K562 (cell line): ENCODE results near the gene KLK3. TPM values are rescaled to one million over a fixed set of nuclear protein-coding genes. Genes with fewer than 3 reads are reported as not detected.
A peak's percentile ranks its signal among the peaks of the same experiment; 100 is the strongest.

Source experiments
- ARID1B ChIP-seq: fragments of 450-650 bp; IDR thresholded peaks from 2 replicates; pipeline ENCODE4 v1.6.1; 2016; ENCODE audit warnings: antibody characterized with exemption, mild to moderate bottlenecking, inconsistent platforms
- POLR2A ChIP-seq: fragments of 450-650 bp; conservative IDR thresholded peaks from 2 replicates; pipeline ENCODE4 v1.6.1; 2016
- SMAD4 ChIP-seq: fragments of 250-450 bp; sonication (Bioruptor Pico); conservative IDR thresholded peaks from 2 replicates; pipeline ENCODE4 v1.8.0; 2021; ENCODE audit warnings: inconsistent platforms, mild to moderate bottlenecking, moderate library complexity
- ZNF695 ChIP-seq: fragments of 450-650 bp; formaldehyde crosslinking; IDR thresholded peaks from 2 replicates; pipeline ENCODE4 v1.4.0; 2020; ENCODE audit warnings: mild to moderate bottlenecking, moderate library complexity
- polyA plus RNA-seq, 8 experiments: library from polyadenylated mRNA; depleted of rRNA in 4 of 8; stranded (reverse) in 5 of 8; unstranded in 3 of 8; fragments of >200 nt; fragmentation: Nextera tagmentation in 2 of 8; fragmentation: Illumina TruSeq in 1 of 8; extraction: Ambion mirVana in 2 of 8; extraction: Trizol in 1 of 8; gene quantifications; 2 replicates each; pipeline versions ENCODE4 v1.2.1 to v1.2.3, GENCODE V29; 2011 to 2014; ENCODE audit warnings: inconsistent platforms in 1 of 8, missing spikeins in 1 of 8
- total RNA-seq, 7 experiments: library from RNA; depleted of rRNA in 6 of 7; stranded (reverse); fragments of >200 nt in 6 of 7; fragmentation: Illumina TruSeq in 2 of 7; extraction: Trizol in 2 of 7; gene quantifications; 2 replicates each; pipeline versions ENCODE4 v1.2.1 to v1.2.3, GENCODE V29; 2011 to 2021; ENCODE audit warnings: low replicate concordance in 1 of 7
- TF ChIP-seq, protein P1 (sequence below): fragments of 450-650 bp; IDR thresholded peaks from 2 replicates; pipeline ENCODE4 v1.6.1; 2016; ENCODE audit warnings: mild to moderate bottlenecking, moderate library complexity
- TF ChIP-seq, protein P2 (sequence below): IDR thresholded peaks from 3 replicates; pipeline ENCODE4 v1.6.1; 2011; ENCODE audit warnings: borderline replicate concordance, mild to moderate bottlenecking; ENCODE audit not compliant: insufficient read length, insufficient read depth
- TF ChIP-seq, protein P3 (sequence below): fragments of 450-650 bp; formaldehyde crosslinking; IDR thresholded peaks from 2 replicates; pipeline ENCODE4 v1.4.0; 2020; ENCODE audit warnings: mild to moderate bottlenecking, moderate library complexity
- TF ChIP-seq, protein P4 (sequence below): IDR thresholded peaks from 2 replicates; pipeline ENCODE4 v1.6.1; 2012; ENCODE audit warnings: low read depth, low read length, improper control_type of control experiment, borderline replicate concordance
- TF ChIP-seq, protein P5 (sequence below): sonication (generic); formaldehyde crosslinking; IDR thresholded peaks from 2 replicates; pipeline ENCODE4 v1.8.1; 2023; ENCODE audit warnings: mild to moderate bottlenecking, missing genetic modification reagents

Gene KLK3
- total and polyA plus RNA-seq, 9 of the 15 experiments (the other 6 are each of a cell fraction or from before 2014, with no cell fraction given): not detected

DNA sequence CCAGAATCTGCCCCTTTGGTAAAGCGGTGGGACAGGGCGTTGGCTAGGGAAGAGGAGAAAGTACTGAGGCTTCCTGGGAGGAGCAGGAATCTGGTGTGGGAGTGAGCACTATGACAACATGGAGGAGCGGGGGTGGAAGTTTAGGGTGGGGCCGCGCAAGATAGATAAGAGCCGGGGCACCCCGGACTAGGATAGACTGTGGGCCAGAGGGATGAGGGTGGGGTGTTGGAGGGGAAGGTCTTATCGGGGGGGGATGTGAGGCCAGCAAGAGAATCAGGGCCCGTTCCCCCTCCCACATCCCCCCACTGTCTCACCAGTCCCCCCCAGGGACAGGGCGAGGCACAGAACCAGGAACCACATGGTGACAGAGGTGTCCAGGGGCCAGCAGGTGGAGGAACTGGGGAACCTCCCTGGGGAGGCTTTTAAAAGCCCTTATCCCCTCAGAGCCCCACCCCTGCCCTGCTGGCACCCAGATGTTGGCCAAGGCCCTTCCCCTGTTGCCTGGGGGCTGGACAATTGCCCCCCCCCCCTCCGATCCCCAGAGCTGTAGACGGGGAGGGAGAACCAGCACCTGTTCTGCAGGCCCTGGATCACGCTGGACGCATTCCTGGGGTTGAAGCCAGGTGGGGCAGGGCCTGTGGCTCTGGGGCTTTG, 31.2 kb upstream of the KLK3 start, which contains the start of gene KLK1 (continued):
- TF ChIP-seq, protein P1, sequence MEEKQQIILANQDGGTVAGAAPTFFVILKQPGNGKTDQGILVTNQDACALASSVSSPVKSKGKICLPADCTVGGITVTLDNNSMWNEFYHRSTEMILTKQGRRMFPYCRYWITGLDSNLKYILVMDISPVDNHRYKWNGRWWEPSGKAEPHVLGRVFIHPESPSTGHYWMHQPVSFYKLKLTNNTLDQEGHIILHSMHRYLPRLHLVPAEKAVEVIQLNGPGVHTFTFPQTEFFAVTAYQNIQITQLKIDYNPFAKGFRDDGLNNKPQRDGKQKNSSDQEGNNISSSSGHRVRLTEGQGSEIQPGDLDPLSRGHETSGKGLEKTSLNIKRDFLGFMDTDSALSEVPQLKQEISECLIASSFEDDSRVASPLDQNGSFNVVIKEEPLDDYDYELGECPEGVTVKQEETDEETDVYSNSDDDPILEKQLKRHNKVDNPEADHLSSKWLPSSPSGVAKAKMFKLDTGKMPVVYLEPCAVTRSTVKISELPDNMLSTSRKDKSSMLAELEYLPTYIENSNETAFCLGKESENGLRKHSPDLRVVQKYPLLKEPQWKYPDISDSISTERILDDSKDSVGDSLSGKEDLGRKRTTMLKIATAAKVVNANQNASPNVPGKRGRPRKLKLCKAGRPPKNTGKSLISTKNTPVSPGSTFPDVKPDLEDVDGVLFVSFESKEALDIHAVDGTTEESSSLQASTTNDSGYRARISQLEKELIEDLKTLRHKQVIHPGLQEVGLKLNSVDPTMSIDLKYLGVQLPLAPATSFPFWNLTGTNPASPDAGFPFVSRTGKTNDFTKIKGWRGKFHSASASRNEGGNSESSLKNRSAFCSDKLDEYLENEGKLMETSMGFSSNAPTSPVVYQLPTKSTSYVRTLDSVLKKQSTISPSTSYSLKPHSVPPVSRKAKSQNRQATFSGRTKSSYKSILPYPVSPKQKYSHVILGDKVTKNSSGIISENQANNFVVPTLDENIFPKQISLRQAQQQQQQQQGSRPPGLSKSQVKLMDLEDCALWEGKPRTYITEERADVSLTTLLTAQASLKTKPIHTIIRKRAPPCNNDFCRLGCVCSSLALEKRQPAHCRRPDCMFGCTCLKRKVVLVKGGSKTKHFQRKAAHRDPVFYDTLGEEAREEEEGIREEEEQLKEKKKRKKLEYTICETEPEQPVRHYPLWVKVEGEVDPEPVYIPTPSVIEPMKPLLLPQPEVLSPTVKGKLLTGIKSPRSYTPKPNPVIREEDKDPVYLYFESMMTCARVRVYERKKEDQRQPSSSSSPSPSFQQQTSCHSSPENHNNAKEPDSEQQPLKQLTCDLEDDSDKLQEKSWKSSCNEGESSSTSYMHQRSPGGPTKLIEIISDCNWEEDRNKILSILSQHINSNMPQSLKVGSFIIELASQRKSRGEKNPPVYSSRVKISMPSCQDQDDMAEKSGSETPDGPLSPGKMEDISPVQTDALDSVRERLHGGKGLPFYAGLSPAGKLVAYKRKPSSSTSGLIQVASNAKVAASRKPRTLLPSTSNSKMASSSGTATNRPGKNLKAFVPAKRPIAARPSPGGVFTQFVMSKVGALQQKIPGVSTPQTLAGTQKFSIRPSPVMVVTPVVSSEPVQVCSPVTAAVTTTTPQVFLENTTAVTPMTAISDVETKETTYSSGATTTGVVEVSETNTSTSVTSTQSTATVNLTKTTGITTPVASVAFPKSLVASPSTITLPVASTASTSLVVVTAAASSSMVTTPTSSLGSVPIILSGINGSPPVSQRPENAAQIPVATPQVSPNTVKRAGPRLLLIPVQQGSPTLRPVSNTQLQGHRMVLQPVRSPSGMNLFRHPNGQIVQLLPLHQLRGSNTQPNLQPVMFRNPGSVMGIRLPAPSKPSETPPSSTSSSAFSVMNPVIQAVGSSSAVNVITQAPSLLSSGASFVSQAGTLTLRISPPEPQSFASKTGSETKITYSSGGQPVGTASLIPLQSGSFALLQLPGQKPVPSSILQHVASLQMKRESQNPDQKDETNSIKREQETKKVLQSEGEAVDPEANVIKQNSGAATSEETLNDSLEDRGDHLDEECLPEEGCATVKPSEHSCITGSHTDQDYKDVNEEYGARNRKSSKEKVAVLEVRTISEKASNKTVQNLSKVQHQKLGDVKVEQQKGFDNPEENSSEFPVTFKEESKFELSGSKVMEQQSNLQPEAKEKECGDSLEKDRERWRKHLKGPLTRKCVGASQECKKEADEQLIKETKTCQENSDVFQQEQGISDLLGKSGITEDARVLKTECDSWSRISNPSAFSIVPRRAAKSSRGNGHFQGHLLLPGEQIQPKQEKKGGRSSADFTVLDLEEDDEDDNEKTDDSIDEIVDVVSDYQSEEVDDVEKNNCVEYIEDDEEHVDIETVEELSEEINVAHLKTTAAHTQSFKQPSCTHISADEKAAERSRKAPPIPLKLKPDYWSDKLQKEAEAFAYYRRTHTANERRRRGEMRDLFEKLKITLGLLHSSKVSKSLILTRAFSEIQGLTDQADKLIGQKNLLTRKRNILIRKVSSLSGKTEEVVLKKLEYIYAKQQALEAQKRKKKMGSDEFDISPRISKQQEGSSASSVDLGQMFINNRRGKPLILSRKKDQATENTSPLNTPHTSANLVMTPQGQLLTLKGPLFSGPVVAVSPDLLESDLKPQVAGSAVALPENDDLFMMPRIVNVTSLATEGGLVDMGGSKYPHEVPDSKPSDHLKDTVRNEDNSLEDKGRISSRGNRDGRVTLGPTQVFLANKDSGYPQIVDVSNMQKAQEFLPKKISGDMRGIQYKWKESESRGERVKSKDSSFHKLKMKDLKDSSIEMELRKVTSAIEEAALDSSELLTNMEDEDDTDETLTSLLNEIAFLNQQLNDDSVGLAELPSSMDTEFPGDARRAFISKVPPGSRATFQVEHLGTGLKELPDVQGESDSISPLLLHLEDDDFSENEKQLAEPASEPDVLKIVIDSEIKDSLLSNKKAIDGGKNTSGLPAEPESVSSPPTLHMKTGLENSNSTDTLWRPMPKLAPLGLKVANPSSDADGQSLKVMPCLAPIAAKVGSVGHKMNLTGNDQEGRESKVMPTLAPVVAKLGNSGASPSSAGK: peak; percentile 29; the same call in 1 of the 2 replicates
- TF ChIP-seq, protein P2, sequence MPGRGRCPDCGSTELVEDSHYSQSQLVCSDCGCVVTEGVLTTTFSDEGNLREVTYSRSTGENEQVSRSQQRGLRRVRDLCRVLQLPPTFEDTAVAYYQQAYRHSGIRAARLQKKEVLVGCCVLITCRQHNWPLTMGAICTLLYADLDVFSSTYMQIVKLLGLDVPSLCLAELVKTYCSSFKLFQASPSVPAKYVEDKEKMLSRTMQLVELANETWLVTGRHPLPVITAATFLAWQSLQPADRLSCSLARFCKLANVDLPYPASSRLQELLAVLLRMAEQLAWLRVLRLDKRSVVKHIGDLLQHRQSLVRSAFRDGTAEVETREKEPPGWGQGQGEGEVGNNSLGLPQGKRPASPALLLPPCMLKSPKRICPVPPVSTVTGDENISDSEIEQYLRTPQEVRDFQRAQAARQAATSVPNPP: no peak
- TF ChIP-seq, protein P3, sequence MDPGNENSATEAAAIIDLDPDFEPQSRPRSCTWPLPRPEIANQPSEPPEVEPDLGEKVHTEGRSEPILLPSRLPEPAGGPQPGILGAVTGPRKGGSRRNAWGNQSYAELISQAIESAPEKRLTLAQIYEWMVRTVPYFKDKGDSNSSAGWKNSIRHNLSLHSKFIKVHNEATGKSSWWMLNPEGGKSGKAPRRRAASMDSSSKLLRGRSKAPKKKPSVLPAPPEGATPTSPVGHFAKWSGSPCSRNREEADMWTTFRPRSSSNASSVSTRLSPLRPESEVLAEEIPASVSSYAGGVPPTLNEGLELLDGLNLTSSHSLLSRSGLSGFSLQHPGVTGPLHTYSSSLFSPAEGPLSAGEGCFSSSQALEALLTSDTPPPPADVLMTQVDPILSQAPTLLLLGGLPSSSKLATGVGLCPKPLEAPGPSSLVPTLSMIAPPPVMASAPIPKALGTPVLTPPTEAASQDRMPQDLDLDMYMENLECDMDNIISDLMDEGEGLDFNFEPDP: no peak
- TF ChIP-seq ZNF695 (CRISPR knock-in tag): no peak
- TF ChIP-seq ARID1B: peak; percentile 83
- no peak for TF ChIP-seq POLR2A
- TF ChIP-seq, protein P4, sequence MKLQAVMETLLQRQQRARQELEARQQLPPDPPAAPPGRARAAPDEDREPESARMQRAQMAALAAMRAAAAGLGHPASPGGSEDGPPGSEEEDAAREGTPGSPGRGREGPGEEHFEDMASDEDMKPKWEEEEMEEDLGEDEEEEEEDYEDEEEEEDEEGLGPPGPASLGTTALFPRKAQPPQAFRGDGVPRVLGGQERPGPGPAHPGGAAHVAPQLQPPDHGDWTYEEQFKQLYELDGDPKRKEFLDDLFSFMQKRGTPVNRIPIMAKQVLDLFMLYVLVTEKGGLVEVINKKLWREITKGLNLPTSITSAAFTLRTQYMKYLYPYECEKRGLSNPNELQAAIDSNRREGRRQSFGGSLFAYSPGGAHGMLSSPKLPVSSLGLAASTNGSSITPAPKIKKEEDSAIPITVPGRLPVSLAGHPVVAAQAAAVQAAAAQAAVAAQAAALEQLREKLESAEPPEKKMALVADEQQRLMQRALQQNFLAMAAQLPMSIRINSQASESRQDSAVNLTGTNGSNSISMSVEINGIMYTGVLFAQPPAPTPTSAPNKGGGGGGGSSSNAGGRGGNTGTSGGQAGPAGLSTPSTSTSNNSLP: no peak
- TF ChIP-seq, protein P5, sequence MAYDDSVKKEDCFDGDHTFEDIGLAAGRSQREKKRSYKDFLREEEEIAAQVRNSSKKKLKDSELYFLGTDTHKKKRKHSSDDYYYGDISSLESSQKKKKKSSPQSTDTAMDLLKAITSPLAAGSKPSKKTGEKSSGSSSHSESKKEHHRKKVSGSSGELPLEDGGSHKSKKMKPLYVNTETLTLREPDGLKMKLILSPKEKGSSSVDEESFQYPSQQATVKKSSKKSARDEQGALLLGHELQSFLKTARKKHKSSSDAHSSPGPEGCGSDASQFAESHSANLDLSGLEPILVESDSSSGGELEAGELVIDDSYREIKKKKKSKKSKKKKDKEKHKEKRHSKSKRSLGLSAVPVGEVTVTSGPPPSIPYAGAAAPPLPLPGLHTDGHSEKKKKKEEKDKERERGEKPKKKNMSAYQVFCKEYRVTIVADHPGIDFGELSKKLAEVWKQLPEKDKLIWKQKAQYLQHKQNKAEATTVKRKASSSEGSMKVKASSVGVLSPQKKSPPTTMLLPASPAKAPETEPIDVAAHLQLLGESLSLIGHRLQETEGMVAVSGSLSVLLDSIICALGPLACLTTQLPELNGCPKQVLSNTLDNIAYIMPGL (CRISPR knock-in tag): no peak
- no peak for TF ChIP-seq SMAD4
